Activated effector memory CD4-positive, alpha-beta T cell treated with anti-CD3 and anti-CD28 coated beads, Interleukin-2, amount 50 U/mL, for 16 hours (primary cell): ENCODE measurements around the gene VEZF1.

Experiments
- DNase-seq: peaks from one replicate; pipeline ENCODE4 v3.0.0-alpha.2; 2020

The VEZF1 gene

GRCh38 chr17:57948555-57949420 lies 39.3 kb downstream of the VEZF1 start:
- no peak for DNase-seq

GRCh38 chr17:57948169-57948554 lies 39.9 kb downstream of the VEZF1 start:
- no peak for DNase-seq

- DNase-seq = no peak
Measured at GRCh38 chr17:57947369-57947768, 40.7 kb downstream of the VEZF1 start.

- no peak for DNase-seq
Measured at GRCh38 chr17:57946798-57947358, 41.2 kb downstream of the VEZF1 start.

- DNase-seq = no peak
Measured at GRCh38 chr17:57945996-57946797, 41.9 kb downstream of the VEZF1 start.

- no peak for DNase-seq
Measured at GRCh38 chr17:57944908-57945307, 43.1 kb downstream of the VEZF1 start.

GRCh38 chr17:57943645-57944044 lies 44.4 kb downstream of the VEZF1 start:
- DNase-seq = no peak

GRCh38 chr17:57943140-57943539 lies 44.9 kb downstream of the VEZF1 start:
- DNase-seq = no peak

GRCh38 chr17:57941384-57942370 lies 46.4 kb downstream of the VEZF1 start:
- DNase-seq = no peak

- no peak for DNase-seq
Measured at GRCh38 chr17:57940653-57941329, 47.3 kb downstream of the VEZF1 start.

GRCh38 chr17:57940231-57940630 lies 47.8 kb downstream of the VEZF1 start:
- no peak for DNase-seq

- no peak for DNase-seq
Measured at GRCh38 chr17:57939797-57940196, 48.3 kb downstream of the VEZF1 start.

GRCh38 chr17:57938061-57938502 lies 50.0 kb downstream of the VEZF1 start:
- DNase-seq = no peak

GRCh38 chr17:57937492-57937891 lies 50.6 kb downstream of the VEZF1 start:
- DNase-seq = no peak

GRCh38 chr17:57935833-57936807 lies 51.9 kb downstream of the VEZF1 start:
- DNase-seq = no peak

- DNase-seq = no peak
Measured at GRCh38 chr17:57931488-57932137, 56.4 kb downstream of the VEZF1 start.

- DNase-seq = no peak
Measured at GRCh38 chr17:57930239-57930638, 57.8 kb downstream of the VEZF1 start.

- no peak for DNase-seq
Measured at GRCh38 chr17:57929386-57929785, 58.7 kb downstream of the VEZF1 start.

- DNase-seq = no peak
Measured at GRCh38 chr17:57928928-57929327, 59.1 kb downstream of the VEZF1 start.
